HepG2 (cell line): ENCODE measurements around the gene CEP76. TPM values are rescaled to one million over a fixed set of nuclear protein-coding genes. Genes with fewer than 3 reads are reported as not detected.

ENCODE experiments used
- DZIP1 ChIP-seq: sonication (generic); formaldehyde crosslinking; IDR thresholded peaks from 2 replicates; pipeline ENCODE4 v1.5.0; 2020; ENCODE audit warnings: mild to moderate bottlenecking, missing genetic modification reagents
- KLF13 ChIP-seq: sonication (generic); formaldehyde crosslinking; IDR thresholded peaks from 2 replicates; pipeline ENCODE4 v1.4.0; 2020; ENCODE audit warnings: mild to moderate bottlenecking, missing genetic modification reagents
- LRRFIP1 ChIP-seq: sonication (generic); formaldehyde crosslinking; conservative IDR thresholded peaks from 2 replicates; pipeline ENCODE4 v1.4.0; 2020; ENCODE audit warnings: missing genetic modification reagents
- MAZ ChIP-seq, 2 experiments: sonication (generic) in 1 of 2; formaldehyde crosslinking in 1 of 2; IDR thresholded peaks; 2 replicates each; pipeline versions ENCODE4 v1.5.0 to v1.6.1; 2012 to 2020; ENCODE audit warnings: low read depth in 2 of 2, mild to moderate bottlenecking in 2 of 2, borderline replicate concordance in 1 of 2, improper control_type of control experiment in 1 of 2, low read length in 1 of 2, missing genetic modification reagents in 1 of 2, moderate library complexity in 1 of 2
- POLR2G ChIP-seq: fragments of 200-400 bp; formaldehyde crosslinking; IDR thresholded peaks from 2 replicates; pipeline ENCODE4 v1.6.1; 2018; ENCODE audit warnings: mild to moderate bottlenecking, low read depth, low read length, moderate library complexity
- SAFB2 ChIP-seq: sonication (generic); formaldehyde crosslinking; IDR thresholded peaks from 2 replicates; pipeline ENCODE4 v1.5.1; 2020; ENCODE audit warnings: missing genetic modification reagents, low read depth, mild to moderate bottlenecking, borderline replicate concordance
- SP4 ChIP-seq: sonication (generic); formaldehyde crosslinking; IDR thresholded peaks from 2 replicates; pipeline ENCODE4 v1.8.1; 2023; ENCODE audit warnings: mild to moderate bottlenecking, missing genetic modification reagents
- SP5 ChIP-seq: IDR thresholded peaks from 2 replicates; pipeline ENCODE4 v1.6.1; 2016; ENCODE audit warnings: low read depth, borderline replicate concordance
- STAG1 ChIP-seq: sonication (generic); formaldehyde crosslinking; IDR thresholded peaks from 2 replicates; pipeline ENCODE4 v1.4.0; 2020; ENCODE audit warnings: missing genetic modification reagents
- ZMYM3 ChIP-seq: sonication (generic); formaldehyde crosslinking; IDR thresholded peaks from 2 replicates; pipeline ENCODE4 v1.5.1; 2020; ENCODE audit warnings: mild to moderate bottlenecking, missing genetic modification reagents
- ZNF546 ChIP-seq: sonication (generic); formaldehyde crosslinking; conservative IDR thresholded peaks from 2 replicates; pipeline ENCODE4 v1.8.1; 2023; ENCODE audit warnings: mild to moderate bottlenecking, missing genetic modification reagents
- ZNF777 ChIP-seq: sonication (generic); formaldehyde crosslinking; IDR thresholded peaks from 2 replicates; pipeline ENCODE4 v1.4.0; 2020; ENCODE audit warnings: missing genetic modification reagents
- ZSCAN21 ChIP-seq: sonication (generic); formaldehyde crosslinking; IDR thresholded peaks from 2 replicates; pipeline ENCODE4 v1.8.0; 2022; ENCODE audit warnings: mild to moderate bottlenecking, missing genetic modification reagents, moderate library complexity, borderline replicate concordance
- polyA plus RNA-seq, 8 experiments: library from polyadenylated mRNA; depleted of rRNA in 3 of 8; stranded (reverse) in 7 of 8; unstranded in 1 of 8; fragments of >200 nt; fragmentation: Illumina TruSeq in 4 of 8; extraction: Trizol in 4 of 8; gene quantifications; 2 replicates each; pipeline versions ENCODE4 v1.2.1 to v1.2.3, GENCODE V29; 2011 to 2016; ENCODE audit warnings: low read depth in 4 of 8, missing spikeins in 1 of 8, mixed read lengths in 1 of 8; ENCODE audit not compliant: insufficient read depth in 1 of 8
- total RNA-seq, 5 experiments: library from RNA; depleted of rRNA; stranded (reverse); fragments of >200 nt; fragmentation: Illumina TruSeq; extraction: Trizol; gene quantifications; 2 replicates each; pipeline ENCODE4 v1.2.3, GENCODE V29; 2016; ENCODE audit warnings: low read depth in 1 of 5
- TF ChIP-seq, protein P1 (sequence below): sonication (generic); formaldehyde crosslinking; IDR thresholded peaks from 2 replicates; pipeline ENCODE4 v1.4.0; 2020; ENCODE audit warnings: missing genetic modification reagents, borderline replicate concordance
- TF ChIP-seq, protein P2 (sequence below): sonication (generic); formaldehyde crosslinking; IDR thresholded peaks from 2 replicates; pipeline ENCODE4 v1.8.1; 2022; ENCODE audit warnings: low read depth, mild to moderate bottlenecking, missing genetic modification reagents

Gene CEP76
- total and polyA plus RNA-seq, 2 of the 13 experiments (the other 11 are each of a cell fraction or from before 2014, with no cell fraction given): 13.9 to 15.1 TPM

- TF ChIP-seq, protein P1, sequence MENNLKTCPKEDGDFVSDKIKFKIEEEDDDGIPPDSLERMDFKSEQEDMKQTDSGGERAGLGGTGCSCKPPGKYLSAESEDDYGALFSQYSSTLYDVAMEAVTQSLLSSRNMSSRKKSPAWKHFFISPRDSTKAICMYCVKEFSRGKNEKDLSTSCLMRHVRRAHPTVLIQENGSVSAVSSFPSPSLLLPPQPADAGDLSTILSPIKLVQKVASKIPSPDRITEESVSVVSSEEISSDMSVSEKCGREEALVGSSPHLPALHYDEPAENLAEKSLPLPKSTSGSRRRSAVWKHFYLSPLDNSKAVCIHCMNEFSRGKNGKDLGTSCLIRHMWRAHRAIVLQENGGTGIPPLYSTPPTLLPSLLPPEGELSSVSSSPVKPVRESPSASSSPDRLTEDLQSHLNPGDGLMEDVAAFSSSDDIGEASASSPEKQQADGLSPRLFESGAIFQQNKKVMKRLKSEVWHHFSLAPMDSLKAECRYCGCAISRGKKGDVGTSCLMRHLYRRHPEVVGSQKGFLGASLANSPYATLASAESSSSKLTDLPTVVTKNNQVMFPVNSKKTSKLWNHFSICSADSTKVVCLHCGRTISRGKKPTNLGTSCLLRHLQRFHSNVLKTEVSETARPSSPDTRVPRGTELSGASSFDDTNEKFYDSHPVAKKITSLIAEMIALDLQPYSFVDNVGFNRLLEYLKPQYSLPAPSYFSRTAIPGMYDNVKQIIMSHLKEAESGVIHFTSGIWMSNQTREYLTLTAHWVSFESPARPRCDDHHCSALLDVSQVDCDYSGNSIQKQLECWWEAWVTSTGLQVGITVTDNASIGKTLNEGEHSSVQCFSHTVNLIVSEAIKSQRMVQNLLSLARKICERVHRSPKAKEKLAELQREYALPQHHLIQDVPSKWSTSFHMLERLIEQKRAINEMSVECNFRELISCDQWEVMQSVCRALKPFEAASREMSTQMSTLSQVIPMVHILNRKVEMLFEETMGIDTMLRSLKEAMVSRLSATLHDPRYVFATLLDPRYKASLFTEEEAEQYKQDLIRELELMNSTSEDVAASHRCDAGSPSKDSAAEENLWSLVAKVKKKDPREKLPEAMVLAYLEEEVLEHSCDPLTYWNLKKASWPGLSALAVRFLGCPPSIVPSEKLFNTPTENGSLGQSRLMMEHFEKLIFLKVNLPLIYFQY (CRISPR knock-in tag): no peak
- peak; percentile 60; the same call in 1 of the 2 replicates for TF ChIP-seq ZSCAN21 (CRISPR knock-in tag)
- peak; percentile 55; the same call in 1 of the 2 replicates for TF ChIP-seq SP5
- TF ChIP-seq SAFB2: peak; percentile 65; the same call in 1 of the 2 replicates
- peak; percentile 34; the same call in 1 of the 2 replicates for TF ChIP-seq DZIP1 (CRISPR knock-in tag)
- no peak for TF ChIP-seq KLF13
- TF ChIP-seq STAG1 (CRISPR knock-in tag): 0 out of 2 replicates have a peak, but pooled peaks have one; percentile 3
- TF ChIP-seq ZNF777: 0 out of 2 replicates have a peak, but pooled peaks have one; percentile 27
- TF ChIP-seq ZNF546 (CRISPR knock-in tag): 0 out of 2 replicates have a peak, but pooled peaks have one; percentile 6
- TF ChIP-seq POLR2G: peak; percentile 41; the same call in 1 of the 2 replicates
- TF ChIP-seq MAZ (IDR thresholded peaks at IDR 0.05; ENCODE audit: borderline replicate concordance, low read depth, low read length): no peak
- TF ChIP-seq MAZ (CRISPR knock-in tag; IDR thresholded peaks at IDR 0.05; ENCODE audit: low read depth): peak; percentile 36
- TF ChIP-seq SP4 (CRISPR knock-in tag): peak; percentile 56; the same call in 1 of the 2 replicates
- no peak for TF ChIP-seq ZMYM3 (CRISPR knock-in tag)
- TF ChIP-seq, protein P2, sequence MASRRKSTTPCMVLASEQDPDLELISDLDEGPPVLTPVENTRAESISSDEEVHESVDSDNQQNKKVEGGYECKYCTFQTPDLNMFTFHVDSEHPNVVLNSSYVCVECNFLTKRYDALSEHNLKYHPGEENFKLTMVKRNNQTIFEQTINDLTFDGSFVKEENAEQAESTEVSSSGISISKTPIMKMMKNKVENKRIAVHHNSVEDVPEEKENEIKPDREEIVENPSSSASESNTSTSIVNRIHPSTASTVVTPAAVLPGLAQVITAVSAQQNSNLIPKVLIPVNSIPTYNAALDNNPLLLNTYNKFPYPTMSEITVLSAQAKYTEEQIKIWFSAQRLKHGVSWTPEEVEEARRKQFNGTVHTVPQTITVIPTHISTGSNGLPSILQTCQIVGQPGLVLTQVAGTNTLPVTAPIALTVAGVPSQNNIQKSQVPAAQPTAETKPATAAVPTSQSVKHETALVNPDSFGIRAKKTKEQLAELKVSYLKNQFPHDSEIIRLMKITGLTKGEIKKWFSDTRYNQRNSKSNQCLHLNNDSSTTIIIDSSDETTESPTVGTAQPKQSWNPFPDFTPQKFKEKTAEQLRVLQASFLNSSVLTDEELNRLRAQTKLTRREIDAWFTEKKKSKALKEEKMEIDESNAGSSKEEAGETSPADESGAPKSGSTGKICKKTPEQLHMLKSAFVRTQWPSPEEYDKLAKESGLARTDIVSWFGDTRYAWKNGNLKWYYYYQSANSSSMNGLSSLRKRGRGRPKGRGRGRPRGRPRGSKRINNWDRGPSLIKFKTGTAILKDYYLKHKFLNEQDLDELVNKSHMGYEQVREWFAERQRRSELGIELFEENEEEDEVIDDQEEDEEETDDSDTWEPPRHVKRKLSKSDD (CRISPR knock-in tag): peak; percentile 83
- no peak for TF ChIP-seq LRRFIP1
Measured at GRCh38 chr18:12657684-12658425, 44.7 kb downstream of the CEP76 start, which contains the start of gene SPIRE1 (continued).
